Measurements from ENCODE around the gene TNFSF12.

The TNFSF12 gene

DNA sequence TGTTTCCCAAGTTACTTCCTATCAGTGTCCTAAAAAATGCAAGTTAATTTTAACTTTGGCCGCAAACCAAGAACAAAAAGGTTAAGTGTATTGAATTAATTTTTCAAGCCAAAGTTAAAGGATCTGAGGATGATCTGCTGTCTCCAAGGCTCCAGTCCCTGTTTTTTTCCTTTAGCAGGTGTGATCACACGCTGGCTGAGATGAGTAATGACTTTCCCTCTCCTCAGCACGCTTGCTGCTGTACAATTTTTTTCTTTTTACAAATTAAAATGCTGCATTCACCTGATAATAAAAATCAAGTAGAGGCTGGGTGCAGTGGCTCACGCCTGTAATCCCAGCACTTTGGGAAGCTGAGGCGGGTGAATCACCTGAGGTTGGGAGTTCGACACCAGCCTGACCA, 3.9 kb upstream of the TNFSF12 start:
- DNase-seq: no peak

DNA sequence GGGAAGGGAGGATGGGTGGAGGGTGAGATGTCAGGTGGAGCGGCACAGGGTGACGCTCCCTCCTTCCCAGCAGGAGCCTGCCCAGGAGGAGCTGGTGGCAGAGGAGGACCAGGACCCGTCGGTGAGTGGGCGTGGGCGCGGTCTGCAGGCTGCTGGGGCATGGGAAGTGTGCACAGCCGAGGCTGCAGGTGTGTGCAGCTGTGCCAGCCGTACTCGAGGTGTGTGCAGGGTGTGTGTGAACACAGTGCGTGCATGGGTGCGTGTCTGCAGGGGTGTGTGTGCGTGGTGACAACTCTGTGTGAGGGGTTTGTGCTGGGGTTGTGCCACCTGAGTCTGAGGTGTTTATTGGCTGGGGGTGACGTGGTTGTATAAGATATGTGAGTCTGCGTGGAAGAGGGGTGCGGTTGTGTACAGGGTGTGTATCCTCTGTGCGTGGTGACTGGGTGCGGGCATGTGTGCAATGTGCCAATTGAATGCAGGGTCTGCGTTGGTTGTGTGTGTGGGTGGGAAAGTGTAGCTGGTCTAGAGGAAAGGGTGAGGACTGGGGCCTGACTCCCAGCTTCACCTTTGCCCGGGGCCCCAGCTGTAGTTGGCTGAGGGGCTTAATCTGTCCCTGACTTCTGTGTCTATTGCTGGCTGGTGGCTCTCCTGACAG, 670 bp downstream of the TNFSF12 start:
- no peak for DNase-seq

DNA sequence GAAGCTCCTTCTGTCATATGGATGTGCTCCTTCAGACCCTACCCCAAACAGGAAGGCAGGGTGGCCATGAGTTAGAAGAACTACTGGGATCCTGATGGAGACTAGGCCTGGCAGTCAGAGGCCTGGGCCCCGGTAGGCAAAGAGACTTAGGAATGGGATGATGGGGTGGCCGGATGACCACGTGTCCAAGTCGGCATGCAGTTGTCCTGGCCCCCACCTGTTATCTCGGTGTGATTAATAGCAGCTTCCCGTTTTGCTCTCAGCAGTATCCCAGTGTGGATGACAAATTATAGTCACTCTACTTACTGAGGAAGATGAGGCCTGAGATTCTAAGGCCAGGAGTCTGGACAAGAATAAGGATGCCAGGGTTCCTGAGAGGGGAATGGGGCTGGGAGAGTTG, 1.5 kb downstream of the TNFSF12 start:
- DNase-seq: no peak

DNA sequence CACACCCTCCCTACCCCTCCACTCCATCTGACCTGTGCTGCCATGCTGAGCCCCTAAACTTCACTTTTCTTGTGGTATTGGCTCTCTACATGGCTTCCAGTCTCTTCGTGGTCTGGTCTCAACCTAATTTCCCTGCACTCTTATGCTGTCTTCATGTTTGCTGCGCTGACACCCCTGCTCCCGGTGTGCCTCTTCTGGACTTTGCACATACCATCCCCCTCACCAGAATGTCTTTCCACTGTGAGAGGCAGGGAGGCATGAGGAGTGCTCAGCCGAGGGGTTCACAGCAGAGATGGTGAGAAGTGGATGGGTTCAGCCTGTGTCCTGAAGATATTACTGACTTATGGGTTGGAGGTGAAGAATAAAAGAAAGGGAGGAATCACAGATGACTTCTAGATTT, 2.5 kb downstream of the TNFSF12 start:
- no peak for DNase-seq

DNA sequence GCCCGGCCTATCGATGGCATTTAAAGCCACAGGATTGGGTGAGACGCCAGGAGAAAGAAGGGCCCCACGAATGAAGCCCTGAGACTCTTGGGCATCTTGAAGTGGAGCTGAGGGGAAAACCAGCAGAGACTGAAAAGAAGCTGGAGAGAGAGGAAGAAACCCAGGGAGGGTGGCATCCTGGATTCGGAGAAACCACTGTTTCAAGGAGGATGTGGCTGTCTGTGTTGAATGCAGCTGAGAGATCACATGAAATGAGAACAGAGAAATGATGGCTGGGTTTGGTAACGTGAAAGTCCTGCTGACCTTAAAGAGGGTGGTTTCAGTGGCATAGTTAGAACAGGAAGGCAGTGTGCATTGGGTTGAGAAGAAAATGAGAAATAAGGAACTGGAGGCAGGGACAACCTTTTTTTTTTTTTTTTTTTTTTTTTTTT, 3.8 kb downstream of the TNFSF12 start:
- DNase-seq: peak; percentile 28

DNA sequence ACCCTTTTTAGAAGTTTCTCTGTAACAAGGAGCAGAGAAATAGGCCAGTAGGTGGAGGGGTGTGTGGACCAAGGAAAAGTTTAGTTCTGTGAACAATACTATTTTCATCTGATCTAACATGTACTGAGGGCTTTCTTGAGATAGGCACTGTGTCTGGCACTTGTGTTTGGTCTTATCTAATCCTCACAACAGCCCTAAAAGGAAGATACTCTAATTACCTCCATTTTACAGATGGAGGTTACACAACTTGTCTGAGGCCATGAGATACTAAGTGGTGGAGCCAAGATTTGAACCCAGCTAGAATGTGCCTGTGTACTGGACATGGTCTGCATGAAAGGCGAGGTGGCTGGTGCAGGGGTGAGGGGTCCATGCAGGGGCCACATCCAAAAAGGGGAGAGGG, 4.5 kb downstream of the TNFSF12 start:
- DNase-seq: no peak

DNA sequence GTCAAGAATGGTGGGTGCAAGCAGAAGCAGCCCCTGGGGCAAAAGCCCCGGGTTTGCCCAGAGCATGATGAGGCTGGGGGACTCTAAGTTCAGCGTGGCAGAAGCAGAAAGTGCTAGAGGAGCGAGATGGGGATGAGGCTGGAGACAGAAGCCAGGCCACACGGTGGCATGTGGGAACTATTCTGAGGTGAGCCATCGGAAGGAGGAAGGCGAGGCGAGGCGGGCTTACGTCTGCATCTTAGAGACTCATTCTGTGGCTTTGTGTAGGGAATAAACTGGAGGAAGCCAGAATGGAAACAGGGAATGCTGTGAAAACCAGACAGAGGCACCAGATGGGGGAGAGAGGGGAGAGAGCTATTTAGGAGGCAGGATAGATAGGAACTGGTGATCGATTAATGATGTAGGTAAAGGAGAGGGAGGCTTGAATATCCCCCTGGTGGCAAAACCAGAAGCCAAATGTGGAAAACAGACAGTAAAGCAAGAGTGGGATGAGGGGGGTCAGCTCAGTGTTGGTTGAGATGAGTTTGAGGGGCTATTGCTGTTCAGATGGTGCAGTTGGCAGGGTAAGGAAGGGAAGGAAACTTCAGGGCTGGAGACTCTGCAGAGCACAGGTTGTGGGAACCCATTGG, 6.6 kb downstream of the TNFSF12 start:
- DNase-seq: no peak

DNA sequence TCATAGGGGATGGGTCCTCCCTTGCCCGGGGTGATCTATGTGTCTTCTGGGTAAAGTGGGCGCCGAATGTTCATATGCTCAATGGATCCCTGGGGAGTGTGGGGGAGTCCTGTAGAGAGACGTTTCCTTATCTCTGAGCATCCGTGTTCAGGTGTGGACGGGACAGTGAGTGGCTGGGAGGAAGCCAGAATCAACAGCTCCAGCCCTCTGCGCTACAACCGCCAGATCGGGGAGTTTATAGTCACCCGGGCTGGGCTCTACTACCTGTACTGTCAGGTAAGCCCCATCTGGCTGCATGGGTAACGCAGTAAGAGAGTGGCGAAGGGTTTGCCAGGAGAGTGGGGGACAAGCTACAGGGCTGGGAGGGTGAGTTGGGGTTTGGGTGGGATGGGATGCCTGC, 7.8 kb downstream of the TNFSF12 start:
- no peak for DNase-seq

DNA sequence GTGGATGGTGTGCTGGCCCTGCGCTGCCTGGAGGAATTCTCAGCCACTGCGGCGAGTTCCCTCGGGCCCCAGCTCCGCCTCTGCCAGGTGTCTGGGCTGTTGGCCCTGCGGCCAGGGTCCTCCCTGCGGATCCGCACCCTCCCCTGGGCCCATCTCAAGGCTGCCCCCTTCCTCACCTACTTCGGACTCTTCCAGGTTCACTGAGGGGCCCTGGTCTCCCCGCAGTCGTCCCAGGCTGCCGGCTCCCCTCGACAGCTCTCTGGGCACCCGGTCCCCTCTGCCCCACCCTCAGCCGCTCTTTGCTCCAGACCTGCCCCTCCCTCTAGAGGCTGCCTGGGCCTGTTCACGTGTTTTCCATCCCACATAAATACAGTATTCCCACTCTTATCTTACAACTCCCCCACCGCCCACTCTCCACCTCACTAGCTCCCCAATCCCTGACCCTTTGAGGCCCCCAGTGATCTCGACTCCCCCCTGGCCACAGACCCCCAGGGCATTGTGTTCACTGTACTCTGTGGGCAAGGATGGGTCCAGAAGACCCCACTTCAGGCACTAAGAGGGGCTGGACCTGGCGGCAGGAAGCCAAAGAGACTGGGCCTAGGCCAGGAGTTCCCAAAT, 8.4 kb downstream of the TNFSF12 start:
- no peak for DNase-seq

DNA sequence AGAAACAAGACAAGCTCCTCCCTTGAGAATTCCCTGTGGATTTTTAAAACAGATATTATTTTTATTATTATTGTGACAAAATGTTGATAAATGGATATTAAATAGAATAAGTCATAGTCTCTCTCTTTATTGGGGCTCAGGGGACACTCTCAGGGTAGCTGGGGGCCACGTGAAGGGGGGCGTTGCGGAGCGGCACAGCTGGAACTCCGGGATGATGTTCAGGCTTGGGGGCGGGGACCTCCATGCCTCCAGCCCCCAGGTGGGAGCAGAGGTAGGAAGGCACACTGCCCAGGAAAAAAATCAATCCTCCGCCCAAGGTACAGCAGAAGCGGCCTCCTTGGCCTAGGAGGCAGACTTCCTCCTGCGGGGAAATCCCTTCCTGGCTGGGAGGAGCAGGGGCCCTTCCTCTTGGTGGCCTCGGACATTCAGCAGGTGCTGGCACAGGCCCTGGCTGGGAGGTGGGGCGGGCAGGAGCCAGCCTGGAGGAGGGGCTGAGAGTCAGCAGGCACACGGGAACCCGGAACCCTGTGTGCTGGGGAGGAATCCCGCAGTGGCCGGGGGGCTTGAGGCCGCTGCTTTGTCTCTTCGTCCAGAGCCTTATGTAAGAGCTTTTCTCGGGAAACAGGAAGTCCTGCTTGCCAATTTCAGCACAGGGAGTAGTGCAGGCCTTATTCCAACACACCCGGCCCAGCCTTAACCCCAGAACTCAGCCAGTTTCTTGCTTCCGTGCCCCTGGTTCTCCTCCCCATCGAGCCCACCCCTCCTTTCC, 9.1 kb downstream of the TNFSF12 start:
- DNase-seq: no peak

DNA sequence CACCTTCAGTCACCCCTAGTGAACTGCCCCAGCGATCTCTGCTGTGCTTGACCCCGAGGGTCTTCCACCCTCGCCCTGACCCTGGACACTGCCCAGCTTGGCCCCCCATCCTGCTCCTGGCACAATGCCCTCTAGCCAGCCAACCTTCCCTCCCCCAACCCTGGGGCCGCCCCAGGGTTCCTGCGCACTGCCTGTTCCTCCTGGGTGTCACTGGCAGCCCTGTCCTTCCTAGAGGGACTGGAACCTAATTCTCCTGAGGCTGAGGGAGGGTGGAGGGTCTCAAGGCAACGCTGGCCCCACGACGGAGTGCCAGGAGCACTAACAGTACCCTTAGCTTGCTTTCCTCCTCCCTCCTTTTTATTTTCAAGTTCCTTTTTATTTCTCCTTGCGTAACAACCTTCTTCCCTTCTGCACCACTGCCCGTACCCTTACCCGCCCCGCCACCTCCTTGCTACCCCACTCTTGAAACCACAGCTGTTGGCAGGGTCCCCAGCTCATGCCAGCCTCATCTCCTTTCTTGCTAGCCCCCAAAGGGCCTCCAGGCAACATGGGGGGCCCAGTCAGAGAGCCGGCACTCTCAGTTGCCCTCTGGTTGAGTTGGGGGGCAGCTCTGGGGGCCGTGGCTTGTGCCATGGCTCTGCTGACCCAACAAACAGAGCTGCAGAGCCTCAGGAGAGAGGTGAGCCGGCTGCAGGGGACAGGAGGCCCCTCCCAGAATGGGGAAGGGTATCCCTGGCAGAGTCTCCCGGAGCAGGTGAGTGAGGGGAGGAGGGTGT, 9.9 kb downstream of the TNFSF12 start, which contains the start of gene TNFSF13:
TSS of gene TNFSF13 (plus strand) at position 207 of the 776 bp plus-strand sequence. CDS start at position 497, 290 bp downstream.
- no peak for DNase-seq

DNA sequence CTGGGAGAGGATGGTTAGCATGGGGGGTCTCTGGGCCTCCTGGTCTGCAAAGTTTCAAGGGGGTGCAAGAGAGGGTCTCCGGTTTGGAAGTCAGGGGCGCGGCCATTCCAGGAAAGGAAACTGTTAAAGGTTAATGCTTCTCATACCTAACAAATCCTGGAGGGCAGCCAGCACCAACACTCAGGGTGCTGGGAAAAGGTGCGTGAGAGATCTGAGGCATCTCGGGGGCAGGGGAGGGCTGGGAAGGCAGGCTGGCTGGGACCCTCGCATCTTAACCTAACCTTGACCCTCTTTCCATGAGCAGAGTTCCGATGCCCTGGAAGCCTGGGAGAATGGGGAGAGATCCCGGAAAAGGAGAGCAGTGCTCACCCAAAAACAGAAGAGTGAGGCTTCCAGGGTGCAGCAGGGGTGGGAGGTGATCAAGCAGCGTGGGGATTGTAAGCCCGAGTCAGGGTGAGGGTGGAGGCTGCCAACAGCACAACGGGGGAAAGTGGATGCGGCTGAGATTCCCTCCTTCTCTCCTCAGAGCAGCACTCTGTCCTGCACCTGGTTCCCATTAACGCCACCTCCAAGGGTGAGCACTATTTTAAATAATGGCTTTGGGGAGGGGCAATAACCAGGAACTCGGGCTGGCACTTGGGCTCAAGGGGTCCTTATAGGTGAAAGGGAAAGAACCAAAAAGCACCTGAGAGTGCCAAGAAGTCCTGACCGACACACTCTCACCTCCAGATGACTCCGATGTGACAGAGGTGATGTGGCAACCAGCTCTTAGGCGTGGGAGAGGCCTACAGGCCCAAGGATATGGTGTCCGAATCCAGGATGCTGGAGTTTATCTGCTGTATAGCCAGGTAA, 10.7 kb downstream of the TNFSF12 start:
- no peak for DNase-seq

DNA sequence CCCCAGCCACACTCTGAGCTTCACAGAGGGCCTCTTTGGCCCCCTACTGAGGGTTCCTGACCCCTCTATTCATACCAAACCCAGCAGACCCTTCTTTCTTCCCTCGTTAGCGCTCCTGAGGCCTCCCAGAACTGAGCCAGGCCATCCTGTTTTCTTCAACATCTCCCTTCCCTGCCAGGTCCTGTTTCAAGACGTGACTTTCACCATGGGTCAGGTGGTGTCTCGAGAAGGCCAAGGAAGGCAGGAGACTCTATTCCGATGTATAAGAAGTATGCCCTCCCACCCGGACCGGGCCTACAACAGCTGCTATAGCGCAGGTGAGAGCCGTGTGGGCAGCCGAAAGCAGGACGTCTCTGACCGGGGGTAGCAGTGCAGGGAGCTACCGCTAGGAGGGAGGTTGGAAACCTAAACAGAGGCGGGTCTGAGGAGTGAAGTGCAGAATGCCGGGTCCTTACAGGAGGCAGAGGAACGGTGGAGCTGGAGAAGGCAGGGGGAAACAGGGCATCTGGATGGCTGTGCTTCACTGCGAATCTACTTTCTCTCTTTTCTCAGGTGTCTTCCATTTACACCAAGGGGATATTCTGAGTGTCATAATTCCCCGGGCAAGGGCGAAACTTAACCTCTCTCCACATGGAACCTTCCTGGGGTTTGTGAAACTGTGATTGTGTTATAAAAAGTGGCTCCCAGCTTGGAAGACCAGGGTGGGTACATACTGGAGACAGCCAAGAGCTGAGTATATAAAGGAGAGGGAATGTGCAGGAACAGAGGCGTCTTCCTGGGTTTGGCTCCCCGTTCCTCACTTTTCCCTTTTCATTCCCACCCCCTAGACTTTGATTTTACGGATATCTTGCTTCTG, 11.5 kb downstream of the TNFSF12 start:
- peak; percentile 62 for DNase-seq

DNA sequence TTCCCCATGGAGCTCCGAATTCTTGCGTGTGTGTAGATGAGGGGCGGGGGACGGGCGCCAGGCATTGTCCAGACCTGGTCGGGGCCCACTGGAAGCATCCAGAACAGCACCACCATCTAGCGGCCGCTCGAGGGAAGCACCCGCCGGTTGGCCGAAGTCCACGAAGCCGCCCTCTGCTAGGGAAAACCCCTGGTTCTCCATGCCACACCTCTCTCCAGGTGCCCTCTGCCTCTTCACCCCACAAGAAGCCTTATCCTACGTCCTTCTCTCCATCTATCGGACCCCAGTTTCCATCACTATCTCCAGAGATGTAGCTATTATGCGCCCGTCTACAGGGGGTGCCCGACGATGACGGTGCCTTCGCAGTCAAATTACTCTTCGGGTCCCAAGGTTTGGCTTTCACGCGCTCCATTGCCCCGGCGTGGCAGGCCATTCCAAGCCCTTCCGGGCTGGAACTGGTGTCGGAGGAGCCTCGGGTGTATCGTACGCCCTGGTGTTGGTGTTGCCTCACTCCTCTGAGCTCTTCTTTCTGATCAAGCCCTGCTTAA, 12.2 kb downstream of the TNFSF12 start:
- peak; percentile 81 for DNase-seq

DNA sequence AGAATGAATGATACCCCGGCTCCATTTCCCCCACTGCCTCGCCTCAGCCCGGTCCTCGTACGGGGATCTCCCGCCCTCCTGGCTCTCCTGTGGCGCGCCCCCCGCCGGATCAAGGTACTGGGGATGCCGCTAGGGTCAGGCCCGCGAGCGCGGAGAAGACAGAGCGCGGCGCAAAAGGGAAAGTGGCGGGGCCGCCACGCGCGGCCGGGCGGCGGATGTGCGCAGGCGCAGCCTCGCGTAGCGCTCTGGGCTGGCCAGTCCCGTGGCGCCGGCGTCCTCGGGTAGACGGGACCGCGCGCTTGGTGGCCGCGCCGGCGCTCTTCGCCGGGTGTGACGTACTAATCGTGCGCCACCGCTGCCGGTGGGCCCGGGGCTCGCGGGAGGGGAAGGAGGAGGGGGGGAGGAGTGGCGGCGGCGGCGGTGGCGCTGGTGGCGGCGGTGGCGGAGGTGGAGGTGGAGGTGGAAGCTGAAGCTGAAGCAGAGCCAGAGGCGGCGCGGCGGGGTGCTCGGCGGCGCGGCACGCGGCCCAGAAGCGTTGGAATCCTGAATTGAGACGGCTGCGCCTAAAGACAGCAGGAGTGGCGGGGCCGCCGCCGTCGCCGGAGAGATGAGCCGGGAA, 12.8 kb downstream of the TNFSF12 start, which contains the start of gene SENP3:
TSS of gene SENP3 (plus strand) at position 331 of the 619 bp plus-strand sequence. CDS start 1,158 bp downstream, outside the sequence.
- peak; percentile 90 for DNase-seq

DNA sequence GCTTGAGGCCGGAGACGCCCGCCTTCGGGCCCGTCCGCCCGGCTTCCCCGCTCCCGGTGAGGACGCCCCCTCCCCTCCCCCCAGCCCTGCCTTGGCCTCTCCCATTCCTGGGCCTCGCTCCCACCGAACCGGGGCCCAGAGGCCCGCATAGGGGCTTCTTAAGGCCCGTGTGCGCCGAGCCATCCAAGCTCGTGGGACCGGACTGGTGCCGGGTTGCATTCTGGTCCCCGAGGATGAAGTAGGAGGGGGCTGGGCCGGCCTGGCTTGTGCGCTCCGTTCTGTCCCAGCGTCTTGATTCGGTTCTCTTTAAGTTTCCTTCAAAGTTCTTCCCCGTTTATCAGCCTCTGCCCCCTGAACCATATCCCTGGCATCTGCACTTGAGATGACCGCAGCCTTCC, 13.3 kb downstream of the TNFSF12 start:
- no peak for DNase-seq

DNA sequence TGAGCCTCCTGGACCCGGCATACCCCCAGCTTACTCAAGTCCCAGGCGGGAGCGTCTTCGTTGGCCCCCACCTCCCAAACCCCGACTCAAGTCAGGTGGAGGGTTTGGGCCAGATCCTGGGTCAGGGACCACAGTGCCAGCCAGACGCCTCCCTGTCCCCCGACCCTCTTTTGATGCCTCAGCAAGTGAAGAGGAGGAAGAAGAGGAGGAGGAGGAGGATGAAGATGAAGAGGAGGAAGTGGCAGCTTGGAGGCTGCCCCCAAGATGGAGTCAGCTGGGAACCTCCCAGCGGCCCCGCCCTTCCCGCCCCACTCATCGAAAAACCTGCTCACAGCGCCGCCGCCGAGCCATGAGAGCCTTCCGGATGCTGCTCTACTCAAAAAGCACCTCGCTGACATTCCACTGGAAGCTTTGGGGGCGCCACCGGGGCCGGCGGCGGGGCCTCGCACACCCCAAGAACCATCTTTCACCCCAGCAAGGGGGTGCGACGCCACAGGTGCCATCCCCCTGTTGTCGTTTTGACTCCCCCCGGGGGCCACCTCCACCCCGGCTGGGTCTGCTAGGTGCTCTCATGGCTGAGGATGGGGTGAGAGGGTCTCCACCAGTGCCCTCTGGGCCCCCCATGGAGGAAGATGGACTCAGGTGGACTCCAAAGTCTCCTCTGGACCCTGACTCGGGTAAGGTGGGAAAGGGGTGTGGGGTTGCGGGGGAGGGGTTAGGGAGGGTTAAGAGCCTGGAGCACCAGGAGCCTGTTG, 14.4 kb downstream of the TNFSF12 start:
- no peak for DNase-seq

DNA sequence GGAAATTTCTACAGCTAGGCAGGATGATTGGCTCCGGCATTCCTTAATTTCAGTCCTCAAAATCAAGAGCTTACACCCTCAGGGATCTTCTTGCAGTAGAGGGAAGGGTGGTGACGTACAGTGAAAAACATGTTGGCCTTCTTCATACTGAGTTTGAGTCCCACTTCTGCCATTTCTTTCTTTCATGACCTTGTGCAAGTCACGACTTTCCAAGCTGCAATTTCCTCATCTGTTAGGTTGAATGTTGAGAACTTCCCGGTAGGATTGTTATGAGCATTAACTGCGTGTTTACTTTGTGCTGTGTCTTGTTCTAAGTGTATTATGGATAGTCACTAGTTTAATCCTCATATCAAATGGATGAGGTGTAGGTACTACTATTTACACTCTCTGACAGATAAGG, 20.7 kb downstream of the TNFSF12 start:
- no peak for DNase-seq

DNA sequence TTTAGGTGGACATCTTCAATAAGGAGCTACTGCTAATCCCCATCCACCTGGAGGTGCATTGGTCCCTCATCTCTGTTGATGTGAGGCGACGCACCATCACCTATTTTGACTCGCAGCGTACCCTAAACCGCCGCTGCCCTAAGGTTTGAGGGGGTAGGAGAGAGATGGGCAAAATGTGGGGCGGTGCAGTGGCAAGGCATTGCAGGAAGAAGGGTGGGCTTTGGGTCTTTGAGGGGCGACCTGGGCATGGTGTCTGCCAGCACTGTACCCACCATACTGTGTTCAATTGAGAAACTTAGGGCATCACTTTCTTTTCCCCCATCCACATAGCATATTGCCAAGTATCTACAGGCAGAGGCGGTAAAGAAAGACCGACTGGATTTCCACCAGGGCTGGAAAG, 21.5 kb downstream of the TNFSF12 start:
- DNase-seq: no peak

Measured in activated T-cell treated with anti-CD3 and anti-CD28 coated beads, Interleukin-2, amount 50 U/mL, for 1 hour (primary cell).